SU-DHL-6 (cell line): Measurements from ENCODE around the gene PAN3.

Experiments used
- H2AFZ ChIP-seq: fragments of 200-600 bp; sonication (generic); 2 replicates; pipeline ENCODE4 v1.6.1; 2014; ENCODE audit warnings: low read depth, mild to moderate bottlenecking, moderate library complexity, mixed read lengths, antibody characterized with exemption, low read length; ENCODE audit not compliant: severe bottlenecking
- H3F3A ChIP-seq: fragments of 200-600 bp; shearing (Covaris generic); 2 replicates; pipeline ENCODE4 v1.6.0; 2016; ENCODE audit warnings: antibody characterized with exemption, mild to moderate bottlenecking; ENCODE audit not compliant: insufficient read depth
- H3K27ac ChIP-seq: fragments of 200-600 bp; sonication (generic); 2 replicates; pipeline ENCODE4 v1.5.1; 2016; ENCODE audit warnings: low read depth, mild to moderate bottlenecking, low read length, moderate library complexity, mixed read lengths
- H3K27me3 ChIP-seq: fragments of 200-600 bp; sonication (generic), shearing (Covaris generic); 2 replicates; pipeline ENCODE4 v1.6.0; 2014; ENCODE audit warnings: mild to moderate bottlenecking, low read length
- H3K36me3 ChIP-seq: fragments of 200-600 bp; sonication (generic); 2 replicates; pipeline ENCODE4 v1.6.1; 2014; ENCODE audit warnings: mild to moderate bottlenecking, low read length, mixed read lengths
- H3K4me2 ChIP-seq: fragments of 300-600, 200-600 bp; shearing (Covaris generic), sonication (generic); 2 replicates; pipeline ENCODE4 v1.6.0; 2014; ENCODE audit warnings: low read length, low read depth, mild to moderate bottlenecking; ENCODE audit not compliant: poor library complexity, severe bottlenecking
- H3K4me3 ChIP-seq: fragments of 200-600 bp; sonication (generic); 2 replicates; pipeline ENCODE4 v1.5.1; 2014; ENCODE audit warnings: antibody characterized with exemption, low read length, mild to moderate bottlenecking, mixed read lengths; ENCODE audit not compliant: insufficient read depth, poor library complexity, severe bottlenecking
- H3K79me2 ChIP-seq: fragments of 200-600 bp; sonication (generic); 2 replicates; pipeline ENCODE4 v1.6.1; 2014; ENCODE audit warnings: mild to moderate bottlenecking, low read length, moderate library complexity; ENCODE audit not compliant: insufficient read depth
- H3K9ac ChIP-seq: fragments of 200-600 bp; sonication (generic); 2 replicates; pipeline ENCODE4 v1.7.0; 2014; ENCODE audit warnings: mild to moderate bottlenecking, low read length
- H3K9me2 ChIP-seq: fragments of 200-600 bp; sonication (generic); replicated peaks from 2 replicates; pipeline ENCODE4 v1.6.1; 2014; ENCODE audit warnings: low read length; ENCODE audit not compliant: insufficient read depth
- H3K9me3 ChIP-seq: fragments of 200-600 bp; sonication (generic); 2 replicates; pipeline ENCODE4 v1.6.1; 2014; ENCODE audit warnings: low read length, mixed read lengths; ENCODE audit not compliant: insufficient read depth
- H4K20me1 ChIP-seq: fragments of 200-600 bp; sonication (generic); 2 replicates; pipeline ENCODE4 v1.6.1; 2014; ENCODE audit warnings: low read depth, mild to moderate bottlenecking, antibody characterized with exemption, low read length, moderate library complexity, mixed read lengths
- CTCF ChIP-seq: fragments of 200-600 bp; sonication (generic); IDR thresholded peaks from one replicate; pipeline ENCODE4 v1.5.1; 2017; ENCODE audit warnings: antibody characterized with exemption, mild to moderate bottlenecking, low read length, moderate library complexity; ENCODE audit not compliant: insufficient read depth, poor library complexity, severe bottlenecking
- EZH2phosphoT487 ChIP-seq: fragments of 200-600 bp; sonication (generic), shearing (Covaris generic); conservative IDR thresholded peaks from 2 replicates; pipeline ENCODE4 v1.6.1; 2018; ENCODE audit warnings: mild to moderate bottlenecking, antibody characterized with exemption, low read length, moderate library complexity, mixed read lengths

Gene PAN3

GRCh38 chr13:28172947-28173346, 34.6 kb downstream of the PAN3 start:
- Histone ChIP-seq H3F3A (no peaks in the 10 kb centered on the region), H3K9me2 (no peaks in the 10 kb centered on the region), H2AFZ (no peak overlapping the region), H3K27ac (no peak overlapping the region), H3K27me3 (no peaks in the 10 kb centered on the region), H4K20me1 (peaks cover 2% of the 10 kb centered on the region; the same call in 1 of the 2 replicates), H3K4me3 (no peak overlapping the region), H3K4me2 (no peak overlapping the region), H3K9me3 (no peaks in the 10 kb centered on the region), H3K36me3 (peaks cover 27% of the 10 kb centered on the region; the same call in 1 of the 2 replicates), H3K79me2 (peaks cover 66% of the 10 kb centered on the region), H3K9ac (no peak overlapping the region)
- TF ChIP-seq EZH2phosphoT487 = no peak
- TF ChIP-seq CTCF = no peak

GRCh38 chr13:28173793-28174192, 35.4 kb downstream of the PAN3 start:
- Histone ChIP-seq H3K4me2 (no peak overlapping the region), H3K27ac (no peak overlapping the region), H3K9me2 (no peaks in the 10 kb centered on the region), H3K79me2 (peaks cover 60% of the 10 kb centered on the region), H3K4me3 (no peak overlapping the region), H2AFZ (no peak overlapping the region), H3K27me3 (no peaks in the 10 kb centered on the region), H3K9me3 (no peaks in the 10 kb centered on the region), H3K36me3 (peaks cover 34% of the 10 kb centered on the region; the same call in 1 of the 2 replicates), H3F3A (no peaks in the 10 kb centered on the region), H3K9ac (no peak overlapping the region), H4K20me1 (no peaks in the 10 kb centered on the region; the same call in 1 of the 2 replicates)
- no peak for TF ChIP-seq EZH2phosphoT487
- TF ChIP-seq CTCF = no peak

- H3K79me2 ChIP-seq = peaks cover 31% of the 10 kb centered on the region
- TF ChIP-seq CTCF = no peak
- no peak for TF ChIP-seq EZH2phosphoT487
- no peaks in the 10 kb centered on the region for H3K9me2 ChIP-seq
- H3K27ac ChIP-seq = no peak overlapping the region
- peaks cover 40% of the 10 kb centered on the region; the same call in 1 of the 2 replicates for H3K36me3 ChIP-seq
- no peak overlapping the region for H3K9ac ChIP-seq
- no peak overlapping the region for H3K4me3 ChIP-seq
- no peaks in the 10 kb centered on the region for H3K27me3 ChIP-seq
- no peaks in the 10 kb centered on the region for H4K20me1 ChIP-seq
- H3F3A ChIP-seq = no peaks in the 10 kb centered on the region; the same call in 1 of the 2 replicates
- H3K9me3 ChIP-seq = no peaks in the 10 kb centered on the region
- no peak overlapping the region for H2AFZ ChIP-seq
- H3K4me2 ChIP-seq = no peak overlapping the region
Observed at GRCh38 chr13:28177327-28177726, 39.0 kb downstream of the PAN3 start.
